ENCODE results near the gene FSHR. TPM values are rescaled to one million over a fixed set of nuclear protein-coding genes. Genes with fewer than 3 reads are reported as not detected.

Gene FSHR, protein sequence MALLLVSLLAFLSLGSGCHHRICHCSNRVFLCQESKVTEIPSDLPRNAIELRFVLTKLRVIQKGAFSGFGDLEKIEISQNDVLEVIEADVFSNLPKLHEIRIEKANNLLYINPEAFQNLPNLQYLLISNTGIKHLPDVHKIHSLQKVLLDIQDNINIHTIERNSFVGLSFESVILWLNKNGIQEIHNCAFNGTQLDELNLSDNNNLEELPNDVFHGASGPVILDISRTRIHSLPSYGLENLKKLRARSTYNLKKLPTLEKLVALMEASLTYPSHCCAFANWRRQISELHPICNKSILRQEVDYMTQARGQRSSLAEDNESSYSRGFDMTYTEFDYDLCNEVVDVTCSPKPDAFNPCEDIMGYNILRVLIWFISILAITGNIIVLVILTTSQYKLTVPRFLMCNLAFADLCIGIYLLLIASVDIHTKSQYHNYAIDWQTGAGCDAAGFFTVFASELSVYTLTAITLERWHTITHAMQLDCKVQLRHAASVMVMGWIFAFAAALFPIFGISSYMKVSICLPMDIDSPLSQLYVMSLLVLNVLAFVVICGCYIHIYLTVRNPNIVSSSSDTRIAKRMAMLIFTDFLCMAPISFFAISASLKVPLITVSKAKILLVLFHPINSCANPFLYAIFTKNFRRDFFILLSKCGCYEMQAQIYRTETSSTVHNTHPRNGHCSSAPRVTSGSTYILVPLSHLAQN
- not detected in 2 replicates for total RNA-seq

- Histone ChIP-seq H3K4me3 (ENCODE audit: low read depth, low read length) (no peak within 1 kb of the TSS), H3K27me3 (ENCODE audit: control insufficient read depth, insufficient read depth, low read length) (no peaks in the 10 kb centered on the region), H3K36me3 (ENCODE audit: control insufficient read depth, insufficient read depth, low read length) (no peaks in the 10 kb centered on the region)
- DNase-seq (ENCODE audit: low read depth): no peak
- no peak for FAIRE-seq
- TF ChIP-seq, protein P1, sequence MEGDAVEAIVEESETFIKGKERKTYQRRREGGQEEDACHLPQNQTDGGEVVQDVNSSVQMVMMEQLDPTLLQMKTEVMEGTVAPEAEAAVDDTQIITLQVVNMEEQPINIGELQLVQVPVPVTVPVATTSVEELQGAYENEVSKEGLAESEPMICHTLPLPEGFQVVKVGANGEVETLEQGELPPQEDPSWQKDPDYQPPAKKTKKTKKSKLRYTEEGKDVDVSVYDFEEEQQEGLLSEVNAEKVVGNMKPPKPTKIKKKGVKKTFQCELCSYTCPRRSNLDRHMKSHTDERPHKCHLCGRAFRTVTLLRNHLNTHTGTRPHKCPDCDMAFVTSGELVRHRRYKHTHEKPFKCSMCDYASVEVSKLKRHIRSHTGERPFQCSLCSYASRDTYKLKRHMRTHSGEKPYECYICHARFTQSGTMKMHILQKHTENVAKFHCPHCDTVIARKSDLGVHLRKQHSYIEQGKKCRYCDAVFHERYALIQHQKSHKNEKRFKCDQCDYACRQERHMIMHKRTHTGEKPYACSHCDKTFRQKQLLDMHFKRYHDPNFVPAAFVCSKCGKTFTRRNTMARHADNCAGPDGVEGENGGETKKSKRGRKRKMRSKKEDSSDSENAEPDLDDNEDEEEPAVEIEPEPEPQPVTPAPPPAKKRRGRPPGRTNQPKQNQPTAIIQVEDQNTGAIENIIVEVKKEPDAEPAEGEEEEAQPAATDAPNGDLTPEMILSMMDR (IDR thresholded peaks at IDR 0.05; ENCODE audit: insufficient read depth, low read length, severe bottlenecking): no peak
Observed at GRCh38 chr2:49154140-49154539, at the start of gene FSHR. Gene FSHR, minus strand, starts transcription at chr2:49154515. Its CDS starts 98 bp downstream, at chr2:49154417.

DNA sequence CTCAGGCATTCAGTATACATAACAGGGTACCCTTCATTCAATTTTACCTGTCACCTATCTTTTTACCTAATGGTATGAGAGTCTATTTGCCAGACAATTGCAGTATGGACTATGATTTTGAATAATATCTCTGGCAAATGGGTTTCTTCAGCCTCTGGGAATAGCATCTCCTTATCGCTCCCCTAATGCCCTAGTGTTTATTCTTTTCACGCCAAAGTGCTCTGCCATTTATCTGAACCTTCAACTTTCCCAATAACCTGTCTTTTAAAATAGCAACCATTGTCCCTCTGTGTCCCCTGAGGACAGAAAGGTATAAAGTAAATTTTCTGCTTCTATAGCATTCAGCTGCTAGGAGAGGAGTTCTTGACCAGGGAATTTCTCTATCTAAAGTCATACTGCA lies 45.0 kb upstream of the FSHR start:
- H3K4me3 ChIP-seq (ENCODE audit: low read depth, low read length): no peak overlapping the region
- H3K36me3 ChIP-seq (ENCODE audit: control insufficient read depth, insufficient read depth, low read length): no peaks in the 10 kb centered on the region
- DNase-seq (ENCODE audit: low read depth) (no peak), FAIRE-seq (no peak)
- TF ChIP-seq, protein P1 (IDR thresholded peaks at IDR 0.05; ENCODE audit: insufficient read depth, low read length, severe bottlenecking): no peak
- H3K27me3 ChIP-seq (ENCODE audit: control insufficient read depth, insufficient read depth, low read length): no peaks in the 10 kb centered on the region

- H3K36me3 ChIP-seq (ENCODE audit: control insufficient read depth, insufficient read depth, low read length): no peaks in the 10 kb centered on the region
- FAIRE-seq (no peak), DNase-seq (ENCODE audit: low read depth) (no peak)
- no peaks in the 10 kb centered on the region for H3K27me3 ChIP-seq (ENCODE audit: control insufficient read depth, insufficient read depth, low read length)
- no peak overlapping the region for H3K4me3 ChIP-seq (ENCODE audit: low read depth, low read length)
- TF ChIP-seq, protein P1 (IDR thresholded peaks at IDR 0.05; ENCODE audit: insufficient read depth, low read length, severe bottlenecking): no peak
Observed at GRCh38 chr2:49194701-49195100, 40.4 kb upstream of the FSHR start.

DNA sequence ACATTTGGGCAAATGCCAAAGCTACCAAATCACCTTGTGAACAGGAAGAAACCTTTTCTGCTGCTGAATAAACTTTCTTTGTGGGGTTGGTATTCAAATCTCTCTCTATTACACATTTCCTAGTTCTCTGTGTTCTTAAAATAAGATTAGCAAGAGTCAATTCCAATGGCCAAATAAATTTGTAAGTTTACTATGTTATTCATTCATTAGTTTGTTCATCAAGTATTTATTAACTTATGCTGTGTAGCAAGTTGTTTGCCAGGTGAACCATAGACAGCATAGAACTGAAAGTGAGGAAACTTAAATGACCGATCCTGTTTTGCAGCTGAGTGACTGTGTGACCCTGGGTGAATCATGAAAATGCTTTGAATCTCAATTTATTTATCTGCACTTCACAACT lies 37.7 kb upstream of the FSHR start:
- Histone ChIP-seq H3K36me3 (ENCODE audit: control insufficient read depth, insufficient read depth, low read length) (no peaks in the 10 kb centered on the region), H3K4me3 (ENCODE audit: low read depth, low read length) (no peak overlapping the region), H3K27me3 (ENCODE audit: control insufficient read depth, insufficient read depth, low read length) (no peaks in the 10 kb centered on the region)
- FAIRE-seq (no peak), DNase-seq (ENCODE audit: low read depth) (no peak)
- TF ChIP-seq, protein P1 (IDR thresholded peaks at IDR 0.05; ENCODE audit: insufficient read depth, low read length, severe bottlenecking): no peak

DNA sequence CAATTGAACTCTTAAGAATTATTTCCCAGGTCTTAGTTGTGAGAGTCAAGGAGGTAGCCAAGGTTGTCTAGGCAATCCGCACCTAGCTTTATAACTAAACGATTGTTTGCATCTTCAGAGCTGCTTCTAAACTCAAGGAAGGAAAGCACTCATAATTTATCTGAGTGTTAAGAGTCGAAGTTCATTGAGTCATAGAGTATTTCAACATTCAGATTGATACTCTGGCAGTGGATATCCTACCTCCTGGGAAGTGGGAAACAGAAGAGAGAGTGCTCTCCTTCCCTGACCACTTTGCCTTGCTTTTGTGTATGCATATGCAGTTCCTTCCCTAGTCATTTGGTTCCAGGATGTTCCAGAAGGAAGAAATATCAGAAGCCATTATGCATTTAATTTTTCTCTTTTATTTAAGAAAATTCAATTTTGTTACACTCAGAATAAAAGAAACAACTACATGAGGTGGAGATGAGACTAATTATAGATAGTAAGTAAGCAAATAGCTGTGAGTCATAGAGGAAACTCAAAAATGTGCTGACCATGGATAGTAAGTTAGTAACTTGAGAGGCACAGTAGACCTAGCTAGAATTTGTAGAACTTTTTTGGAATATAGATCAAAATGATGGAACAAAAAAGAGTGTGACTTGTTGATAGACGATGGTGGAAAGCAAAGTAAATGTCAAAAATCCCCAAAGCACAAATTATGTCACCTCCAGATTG lies 35.4 kb upstream of the FSHR start:
- TF ChIP-seq, protein P1 (IDR thresholded peaks at IDR 0.05; ENCODE audit: insufficient read depth, low read length, severe bottlenecking): no peak
- FAIRE-seq: no peak
- no peaks in the 10 kb centered on the region for H3K36me3 ChIP-seq (ENCODE audit: control insufficient read depth, insufficient read depth, low read length)
- no peak overlapping the region for H3K4me3 ChIP-seq (ENCODE audit: low read depth, low read length)
- H3K27me3 ChIP-seq (ENCODE audit: control insufficient read depth, insufficient read depth, low read length): no peaks in the 10 kb centered on the region
- DNase-seq (ENCODE audit: low read depth): no peak
